Endometrial microvascular endothelial cells (primary cell): ENCODE measurements around the gene SERPINB6. TPM values are rescaled to one million over a fixed set of nuclear protein-coding genes. Genes with fewer than 3 reads are reported as not detected.
"Not testable (repeated sequence)": the region's sequence is repeated elsewhere in the genome, so short reads cannot be mapped to it uniquely, and the experiment has no call there.

Experiments used
- in situ Hi-C: cut with HindIII; loops from 2 replicates; pipeline ENCODE4 v1.10.0; 2017; ENCODE audit warnings: low sequenced_read_pairs, low pct_unique_long_range_greater_than_20kb; ENCODE audit errors: inconsistent ontology term
- total RNA-seq: library from RNA; depleted of rRNA; stranded (reverse); fragments of >200 nt; gene quantifications from one replicate; pipeline ENCODE4 v1.2.3, GENCODE V29; 2015; ENCODE audit errors: inconsistent ontology term

Gene SERPINB6
- total RNA-seq, 1 donor from 2014 or later: 179 TPM

DNA sequence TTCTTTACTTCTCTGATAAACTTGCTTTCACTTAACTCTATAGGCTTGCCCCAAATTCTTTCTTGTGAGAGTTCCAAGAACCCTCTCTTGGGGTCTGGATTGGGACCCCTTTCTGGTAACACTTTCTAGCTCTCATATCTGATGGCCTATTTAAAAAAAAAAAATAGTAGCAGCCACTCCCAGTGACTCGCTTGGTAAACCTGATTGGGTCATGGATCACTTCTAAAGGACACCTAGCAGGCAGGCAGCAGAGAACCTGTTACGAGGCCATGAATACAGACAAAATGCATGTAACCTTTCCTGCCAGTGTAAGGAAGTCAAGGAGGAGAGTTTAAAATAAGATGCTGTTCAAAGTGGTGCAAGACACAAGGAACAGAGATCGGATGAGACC lies 9.1 kb upstream of the SERPINB6 start:
- in situ Hi-C loops: no loop called here

GRCh38 chr6:2979819-2980464 lies 8.6 kb upstream of the SERPINB6 start:
- in situ Hi-C loops: no loop called here

DNA sequence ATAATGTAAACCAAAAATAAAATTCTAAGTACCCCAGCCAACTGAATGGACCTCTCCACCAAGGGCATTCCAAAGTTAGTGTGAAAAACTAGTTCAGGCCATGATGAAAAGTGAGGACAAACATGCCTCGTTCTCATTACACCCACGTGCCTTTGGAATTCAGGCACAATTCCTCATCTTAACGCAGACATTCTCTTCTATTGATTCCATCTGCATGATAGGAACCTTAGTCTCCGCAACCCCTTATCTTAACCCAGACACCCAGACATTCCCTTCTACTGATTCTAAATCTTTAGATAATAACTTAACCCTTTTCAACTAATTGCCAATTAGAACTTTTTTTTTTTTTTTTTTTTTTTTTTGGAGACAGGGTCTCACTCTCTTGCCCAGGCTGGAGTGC lies 7.6 kb upstream of the SERPINB6 start:
- in situ Hi-C loops: no loop called here

DNA sequence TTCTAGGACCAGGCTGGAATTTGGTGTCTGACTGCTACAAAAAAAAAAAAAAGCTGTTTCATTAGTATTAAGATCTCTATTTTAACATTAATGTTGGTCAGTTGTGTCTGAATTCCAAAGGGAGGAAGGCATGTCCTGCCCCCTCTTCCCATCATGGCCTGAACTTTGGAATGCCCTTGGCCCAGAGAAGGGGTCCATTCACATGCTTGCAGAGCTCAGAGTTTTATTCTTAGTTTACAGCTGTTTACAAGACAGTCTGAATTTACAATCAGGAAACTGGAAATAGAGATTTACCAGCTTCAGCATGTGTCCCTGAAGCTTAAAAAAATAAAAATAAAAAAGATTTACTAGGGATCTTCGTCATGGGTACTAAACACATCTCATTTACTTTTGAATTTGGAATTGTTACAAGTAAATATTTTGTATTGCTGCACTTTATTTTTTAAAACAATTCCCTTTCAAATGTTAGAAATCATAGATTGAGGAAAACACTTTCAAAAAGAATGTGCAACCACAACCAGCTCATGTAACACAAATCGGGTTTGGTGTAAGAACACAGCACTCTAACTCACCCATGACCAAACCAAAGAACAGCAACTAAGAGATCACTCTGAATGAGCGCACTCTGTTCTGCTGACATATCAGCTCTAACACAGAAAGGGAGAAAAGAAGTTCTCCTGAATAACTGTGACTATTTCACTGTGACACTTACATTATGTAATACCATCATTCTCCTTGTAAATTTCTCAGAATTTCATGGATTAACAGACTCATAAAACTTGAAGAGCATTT lies 6.6 kb upstream of the SERPINB6 start:
- in situ Hi-C loops: no loop called here

DNA sequence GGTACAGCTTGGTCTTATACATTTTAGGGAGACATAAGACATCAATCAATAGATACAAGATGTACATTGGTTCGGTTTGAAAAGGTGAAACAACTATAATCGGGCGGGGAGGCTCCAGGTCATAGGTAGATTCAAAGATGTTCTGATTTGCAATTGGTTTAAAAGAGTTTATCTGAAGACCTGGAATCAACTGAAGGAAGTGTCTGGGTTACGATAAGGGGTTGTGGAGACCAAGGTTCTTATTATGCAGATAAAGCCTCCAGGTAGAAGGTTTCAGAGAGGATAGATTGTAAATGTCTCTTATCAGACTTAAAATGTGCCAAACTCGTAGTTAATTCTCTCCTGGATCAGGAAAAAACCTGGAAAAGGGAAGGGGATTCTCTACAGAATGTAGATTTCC lies 5.9 kb upstream of the SERPINB6 start:
- in situ Hi-C loops: no loop called here

GRCh38 chr6:2976571-2977085 lies 5.3 kb upstream of the SERPINB6 start:
- in situ Hi-C loops: no loop called here

GRCh38 chr6:2976060-2976459 lies 4.7 kb upstream of the SERPINB6 start:
- in situ Hi-C loops: no loop called here

DNA sequence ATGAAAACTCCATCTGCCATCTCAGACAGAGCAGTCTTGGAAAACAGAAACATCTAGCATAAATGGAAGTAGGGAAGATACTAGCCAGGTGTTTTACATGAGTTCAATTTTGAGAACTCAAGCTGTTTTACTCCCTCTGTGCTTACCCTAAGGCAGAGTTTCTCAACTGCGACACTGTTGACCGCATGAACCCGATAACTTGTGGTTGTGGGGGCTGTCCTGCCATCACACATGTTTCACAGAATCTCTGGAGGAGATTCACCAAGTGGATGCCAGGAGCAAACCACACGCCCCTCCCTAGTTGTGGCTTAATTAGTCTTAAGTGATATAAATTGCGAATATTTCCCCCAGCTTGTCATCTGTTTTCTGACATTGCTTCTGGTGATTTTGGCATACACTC lies 2.3 kb upstream of the SERPINB6 start:
- in situ Hi-C loops: no loop called here

DNA sequence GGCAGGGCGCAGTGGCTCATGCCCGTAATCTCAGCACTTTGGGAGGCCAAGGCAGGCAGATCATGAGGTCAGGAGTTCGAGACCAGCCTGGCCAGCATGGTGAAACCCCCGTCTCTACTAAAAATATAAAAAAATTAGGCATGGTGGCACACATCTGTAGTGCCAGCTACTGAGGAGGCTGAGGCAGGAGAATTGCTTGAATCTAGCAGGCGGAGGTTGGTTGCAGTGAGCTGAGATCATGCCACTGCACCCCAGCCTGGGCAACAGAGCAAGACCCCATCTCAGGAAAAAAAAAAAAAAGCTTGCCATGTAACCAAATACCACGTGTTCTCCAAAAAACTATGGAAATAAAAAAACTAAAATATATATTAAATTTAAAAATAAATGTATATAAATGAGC lies 1.8 kb upstream of the SERPINB6 start:
- in situ Hi-C loops: not testable (repeated sequence)

DNA sequence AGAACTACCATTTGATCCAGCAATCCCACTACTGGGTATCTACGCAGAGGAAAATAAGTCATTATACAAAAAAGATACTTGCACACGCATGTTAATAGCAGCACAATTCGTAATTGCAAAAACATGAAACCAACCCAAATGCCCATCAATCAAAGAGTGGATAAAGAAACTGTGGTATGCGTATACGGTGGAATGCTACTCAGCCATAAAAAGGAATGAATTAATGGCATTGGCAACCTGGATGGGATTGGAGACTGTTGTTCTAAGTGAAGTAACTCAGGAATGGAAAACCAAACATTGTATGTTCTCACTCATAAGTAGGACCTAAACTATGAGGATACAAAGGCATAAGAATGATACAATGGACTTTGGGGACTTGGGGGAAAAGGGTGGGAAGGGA lies 1.3 kb upstream of the SERPINB6 start:
- in situ Hi-C loops: not testable (repeated sequence)

DNA sequence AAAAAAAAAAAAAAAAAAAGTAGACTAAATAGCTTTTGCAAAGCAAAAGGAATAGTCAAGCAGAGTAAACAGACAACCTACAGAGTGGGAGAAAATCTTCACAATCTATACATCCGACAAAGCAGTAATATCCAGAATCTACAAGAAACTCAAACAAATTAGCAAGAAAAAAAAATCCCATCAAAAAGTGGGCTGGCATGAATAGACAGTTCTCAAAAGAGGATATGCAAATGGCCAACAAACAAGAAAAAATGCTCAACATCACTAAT lies 786 bp upstream of the SERPINB6 start:
- in situ Hi-C loops: not testable (repeated sequence)

GRCh38 chr6:2970753-2971419 lies 481 bp downstream of the SERPINB6 start:
- in situ Hi-C loops: no loop called here

DNA sequence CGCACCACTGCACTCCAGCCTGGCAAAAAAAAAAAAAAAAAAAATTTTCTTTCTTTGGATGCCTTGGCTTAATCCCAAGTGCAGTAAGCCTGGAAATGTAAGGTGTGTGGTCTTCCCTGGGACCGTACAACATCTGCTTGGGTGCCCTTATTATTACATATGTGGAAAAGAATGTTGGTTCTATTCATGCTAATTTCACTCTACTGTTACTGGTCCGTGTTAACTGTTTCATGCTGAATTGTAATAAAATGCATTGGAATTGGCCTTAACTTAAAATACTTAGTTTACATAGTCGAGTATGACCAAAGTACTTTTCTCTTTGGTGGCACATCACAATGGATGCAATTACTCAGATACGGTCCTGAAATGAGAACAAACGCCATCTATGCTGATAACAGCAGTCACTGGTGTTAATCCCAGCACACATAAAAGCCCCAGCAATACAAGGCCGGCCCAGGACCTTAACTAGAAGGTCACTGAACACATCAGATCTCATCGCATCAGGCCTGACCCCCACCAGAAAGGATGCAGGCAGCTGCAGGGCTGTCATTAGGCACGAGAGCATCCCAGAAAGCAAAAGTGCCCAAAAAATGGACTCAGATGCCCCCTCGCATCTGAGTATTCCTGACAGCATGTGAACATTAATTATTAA lies 1.2 kb downstream of the SERPINB6 start:
- in situ Hi-C loops: no loop called here

DNA sequence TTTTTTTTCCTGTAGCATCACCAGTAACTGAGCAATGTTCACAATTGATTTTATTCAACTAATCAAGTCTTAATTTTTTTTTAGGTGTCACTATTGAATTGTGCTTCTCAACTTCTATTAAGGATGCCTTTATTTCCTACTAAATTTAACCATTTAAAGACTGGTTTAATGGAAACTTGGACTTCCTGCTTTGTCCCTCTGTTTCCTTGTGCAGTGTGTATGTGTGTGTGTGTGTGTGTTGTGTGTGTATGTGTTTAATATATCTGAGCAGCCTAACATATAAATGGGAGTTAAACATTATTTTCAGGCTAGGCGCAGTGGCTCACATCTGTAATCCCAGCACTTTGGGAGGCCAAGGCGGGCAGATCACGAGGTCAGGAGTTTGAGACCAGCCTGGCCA lies 1.8 kb downstream of the SERPINB6 start:
- in situ Hi-C loops: no loop called here

GRCh38 chr6:2968600-2969135 lies 2.7 kb downstream of the SERPINB6 start:
- in situ Hi-C loops: no loop called here

DNA sequence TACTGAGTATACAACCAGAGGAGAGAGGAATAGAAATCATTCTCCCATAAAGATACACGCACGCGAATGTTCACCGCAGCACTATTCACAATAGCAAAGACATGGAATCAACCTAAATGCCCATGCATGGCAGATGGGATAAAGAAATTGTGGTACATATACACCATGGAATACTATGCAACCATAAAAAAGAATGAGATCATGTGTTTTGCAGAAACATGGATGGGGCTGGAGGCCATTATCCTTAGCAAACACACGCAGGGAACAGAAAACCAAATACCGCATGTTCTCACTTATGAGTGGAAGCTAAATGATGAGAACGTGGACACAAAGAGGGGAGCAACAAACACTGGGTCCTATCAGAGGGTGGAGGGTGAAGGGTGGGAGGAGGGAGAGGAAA lies 3.4 kb downstream of the SERPINB6 start:
- in situ Hi-C loops: no loop called here

DNA sequence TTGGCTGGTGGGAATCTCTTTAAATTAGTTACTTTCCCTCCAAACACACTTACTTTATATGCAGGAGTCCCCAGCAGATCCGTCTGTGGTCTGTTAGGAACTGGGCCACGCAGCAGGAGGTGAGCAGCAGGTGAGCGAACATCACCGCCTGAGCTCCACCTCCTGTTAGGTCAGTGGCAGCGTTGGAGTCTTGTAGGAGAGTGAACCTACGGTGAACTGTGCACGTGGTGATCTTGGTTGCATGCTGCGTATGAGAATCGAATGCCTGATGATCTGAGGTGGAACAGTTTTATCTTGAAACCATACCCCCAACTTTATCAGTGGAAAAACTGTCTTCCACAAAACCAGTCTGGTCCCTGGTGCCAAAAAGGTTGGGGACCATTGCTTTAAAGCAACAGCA lies 5.0 kb downstream of the SERPINB6 start:
- in situ Hi-C loops: no loop called here

- in situ Hi-C loops: no loop called here
Measured at GRCh38 chr6:2964793-2965505, 6.4 kb downstream of the SERPINB6 start.

DNA sequence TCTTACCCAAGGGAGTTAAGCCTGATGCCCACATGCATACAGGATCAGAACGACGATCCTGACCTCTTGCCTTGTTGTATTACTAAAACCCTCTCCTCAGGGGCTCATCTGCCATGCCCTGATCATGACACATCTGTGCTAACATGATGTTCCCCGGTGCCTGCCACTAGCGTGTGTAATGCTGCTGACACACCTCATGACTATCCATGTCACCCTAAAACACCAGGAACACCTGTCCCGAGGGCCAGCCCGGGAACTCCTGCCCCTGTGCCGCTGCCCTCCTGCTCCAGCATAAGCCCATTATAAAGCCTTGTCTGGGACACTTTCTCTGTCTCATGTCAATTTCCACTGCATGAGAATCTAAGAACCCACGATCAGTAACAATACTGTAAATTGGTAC lies 7.6 kb downstream of the SERPINB6 start:
- in situ Hi-C loops: no loop called here
